ENCODE data around the gene ITPRIPL2. TPM values are rescaled to one million over a fixed set of nuclear protein-coding genes. Genes with fewer than 3 reads are reported as not detected.

Gene ITPRIPL2
- total RNA-seq, 1 experiment from 2014 or later = 67.9 TPM

- RAD21 ChIA-PET (ENCODE audit: low non-redundant PET in 1 of 2, low total read pairs in 2 of 2, uncharacterized antibody in 2 of 2, unreplicated experiment in 2 of 2) = no interaction called here
- no peak overlapping the region for H3K4me3 ChIP-seq (replicated peaks in 1 of 2; ENCODE audit: low read depth in 1 of 2, low read length in 2 of 2)
- ATAC-seq = no peak
- H3K9me3 ChIP-seq (ENCODE audit: control insufficient read depth in 1 of 2, insufficient read depth in 1 of 2, low read depth in 1 of 2, low read length in 2 of 2) = peaks cover 0 to 11% of the 10 kb centered on the region in 2 experiments; a peak in 1 of 4 replicates
- BruUV-seq (replicated peaks) = no TSS peak
- H3K79me2 ChIP-seq (ENCODE audit: insufficient read depth, low read length) = no peaks in the 10 kb centered on the region
- peaks cover 35 to 44% of the 10 kb centered on the region in 2 experiments for H3K4me1 ChIP-seq (ENCODE audit: control insufficient read depth in 1 of 2, insufficient read depth in 2 of 2, low read length in 2 of 2)
- no peaks in the 10 kb centered on the region for H3K9me2 ChIP-seq (ENCODE audit: insufficient read depth)
- H3K4me2 ChIP-seq (ENCODE audit: low read length) = no peak overlapping the region
- H2AFZ ChIP-seq (ENCODE audit: low read depth, low read length, poor library complexity, severe bottlenecking) = no peak overlapping the region
- TF ChIP-seq RAD21 (IDR thresholded peaks at IDR 0.05; ENCODE audit: low read depth) (no peak), SRF (IDR thresholded peaks at IDR 0.05; ENCODE audit: low read depth) (no peak), CBX3 (IDR thresholded peaks at IDR 0.05; ENCODE audit: low read depth) (no peak)
- DNase-seq (ENCODE audit: low read depth, low spot score) = no peak
- no peaks in the 10 kb centered on the region for H3K27me3 ChIP-seq (ENCODE audit: insufficient read depth, low read length)
- H3K9ac ChIP-seq (ENCODE audit: low read length) = no peak overlapping the region
- POLR2A ChIA-PET = interaction anchor here (0.6 kb wide), 1 partner anchor 230 kb away, joined by 3 read pairs; no protein-coding TSS in a partner anchor
- CTCF ChIA-PET = no interaction called here
- no peaks in the 10 kb centered on the region for H4K20me1 ChIP-seq (ENCODE audit: insufficient read depth)
- no peaks in the 10 kb centered on the region for H3K36me3 ChIP-seq (ENCODE audit: control insufficient read depth in 1 of 2, insufficient read depth in 2 of 2, low read length in 2 of 2)
- no peak overlapping the region for H3K27ac ChIP-seq (ENCODE audit: low read depth, low read length)
- intact Hi-C loops (cut with micrococcal nuclease) = no loop called here
Measured at GRCh38 chr16:19128454-19129200, 14.9 kb downstream of the ITPRIPL2 start.

GRCh38 chr16:19130385-19130784 is 16.6 kb downstream of the ITPRIPL2 start:
- ATAC-seq = peak; percentile 31
- TF ChIP-seq EGR1 (IDR thresholded peaks at IDR 0.05; ENCODE audit: low read depth) (no peak), MAX (IDR thresholded peaks at IDR 0.05) (no peak), SIN3A (IDR thresholded peaks at IDR 0.05; ENCODE audit: low read depth) (no peak), YY1 (IDR thresholded peaks at IDR 0.05; ENCODE audit: extremely low read depth, insufficient replicate concordance, low read depth, low read length) (no peak), CTCF (IDR thresholded peaks at IDR 0.05 in 2 of 3, conservative IDR thresholded peaks at IDR 0.05 in 1 of 3; ENCODE audit: borderline replicate concordance in 1 of 3, insufficient read depth in 1 of 3, low read depth in 2 of 3, low read length in 2 of 3) (no peak), REST (IDR thresholded peaks at IDR 0.05; ENCODE audit: low read depth) (no peak), SP1 (IDR thresholded peaks at IDR 0.05; ENCODE audit: low read depth) (no peak), EZH2 (IDR thresholded peaks at IDR 0.05) (no peak), ZFX (IDR thresholded peaks at IDR 0.05) (no peak)

More at GRCh38 chr16:19130385-19130784, 16.6 kb downstream of the ITPRIPL2 start:
- BruUV-seq (replicated peaks) = no TSS peak
- no peaks in the 10 kb centered on the region for H3K27me3 ChIP-seq (ENCODE audit: insufficient read depth, low read length)
- peak overlapping the region; percentile 44 for H3K9ac ChIP-seq (ENCODE audit: low read length)
- no peak for DNase-seq (ENCODE audit: low read depth, low spot score)
- ChIA-PET RAD21 (ENCODE audit: low non-redundant PET in 1 of 2, low total read pairs in 2 of 2, uncharacterized antibody in 2 of 2, unreplicated experiment in 2 of 2) (no interaction called here), CTCF (interaction anchor here (1.8 kb wide), 1 partner anchor 16 kb away, joined by 5 read pairs; the partner anchor contains the start of gene ITPRIPL2), POLR2A (interaction anchor here (1.0 to 1.6 kb wide), 4 partner anchors 8 to 13 kb away, joined by 3 to 6 read pairs (median 4); no protein-coding TSS in a partner anchor)
- H3K36me3 ChIP-seq (ENCODE audit: control insufficient read depth in 1 of 2, insufficient read depth in 2 of 2, low read length in 2 of 2) = no peaks in the 10 kb centered on the region
- H3K79me2 ChIP-seq (ENCODE audit: insufficient read depth, low read length) = no peaks in the 10 kb centered on the region
- H2AFZ ChIP-seq (ENCODE audit: low read depth, low read length, poor library complexity, severe bottlenecking) = peak overlapping the region; percentile 77
- H3K27ac ChIP-seq (ENCODE audit: low read depth, low read length) = peak overlapping the region; percentile 80
- H3K4me1 ChIP-seq (ENCODE audit: control insufficient read depth in 1 of 2, insufficient read depth in 2 of 2, low read length in 2 of 2) = peaks cover 45 to 53% of the 10 kb centered on the region in 2 experiments
- no peaks in the 10 kb centered on the region for H3K9me2 ChIP-seq (ENCODE audit: insufficient read depth)
- H3K4me3 ChIP-seq (replicated peaks in 1 of 2; ENCODE audit: low read depth in 1 of 2, low read length in 2 of 2) = peak overlapping the region in 1 of 2 experiments; percentile 40; a peak in 3 of 4 replicates
- H3K4me2 ChIP-seq (ENCODE audit: low read length) = peak overlapping the region; percentile 78
- intact Hi-C loops (cut with micrococcal nuclease) = no loop called here
- peaks cover 0 to 11% of the 10 kb centered on the region in 2 experiments; a peak in 1 of 4 replicates for H3K9me3 ChIP-seq (ENCODE audit: control insufficient read depth in 1 of 2, insufficient read depth in 1 of 2, low read depth in 1 of 2, low read length in 2 of 2)
- H4K20me1 ChIP-seq (ENCODE audit: insufficient read depth) = no peaks in the 10 kb centered on the region

All from HCT116 (cell line).